Measurements from ENCODE around the gene PATE3.

DNA sequence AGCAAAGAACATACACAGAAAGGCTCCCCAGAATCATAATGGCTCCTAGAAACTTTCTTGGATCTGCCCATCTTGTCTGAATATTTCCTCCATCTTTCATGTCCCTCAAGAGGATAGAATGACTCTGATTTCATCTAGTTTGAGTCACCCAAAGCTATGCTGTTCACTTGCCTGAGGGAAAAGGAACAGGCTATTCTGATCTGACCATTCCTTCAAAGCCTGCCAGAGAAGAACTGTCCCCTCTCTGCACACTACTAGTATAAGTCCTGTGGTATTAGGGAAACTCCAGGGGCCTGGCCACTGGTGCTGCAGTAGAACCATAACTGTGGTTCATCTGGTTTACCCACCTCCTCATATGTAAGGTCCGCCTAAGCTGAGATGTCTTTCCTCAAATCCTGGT lies 44.2 kb upstream of the PATE3 start:
- TF ChIP-seq POLR2A (IDR thresholded peaks at IDR 0.05) = no peak
- TF ChIP-seq, protein P1, sequence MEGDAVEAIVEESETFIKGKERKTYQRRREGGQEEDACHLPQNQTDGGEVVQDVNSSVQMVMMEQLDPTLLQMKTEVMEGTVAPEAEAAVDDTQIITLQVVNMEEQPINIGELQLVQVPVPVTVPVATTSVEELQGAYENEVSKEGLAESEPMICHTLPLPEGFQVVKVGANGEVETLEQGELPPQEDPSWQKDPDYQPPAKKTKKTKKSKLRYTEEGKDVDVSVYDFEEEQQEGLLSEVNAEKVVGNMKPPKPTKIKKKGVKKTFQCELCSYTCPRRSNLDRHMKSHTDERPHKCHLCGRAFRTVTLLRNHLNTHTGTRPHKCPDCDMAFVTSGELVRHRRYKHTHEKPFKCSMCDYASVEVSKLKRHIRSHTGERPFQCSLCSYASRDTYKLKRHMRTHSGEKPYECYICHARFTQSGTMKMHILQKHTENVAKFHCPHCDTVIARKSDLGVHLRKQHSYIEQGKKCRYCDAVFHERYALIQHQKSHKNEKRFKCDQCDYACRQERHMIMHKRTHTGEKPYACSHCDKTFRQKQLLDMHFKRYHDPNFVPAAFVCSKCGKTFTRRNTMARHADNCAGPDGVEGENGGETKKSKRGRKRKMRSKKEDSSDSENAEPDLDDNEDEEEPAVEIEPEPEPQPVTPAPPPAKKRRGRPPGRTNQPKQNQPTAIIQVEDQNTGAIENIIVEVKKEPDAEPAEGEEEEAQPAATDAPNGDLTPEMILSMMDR (IDR thresholded peaks at IDR 0.05) = no peak
- TF ChIP-seq POLR2AphosphoS5 (IDR thresholded peaks at IDR 0.05) = no peak
- no peak for TF ChIP-seq EP300 (IDR thresholded peaks at IDR 0.05)

Measured in stomach (tissue), 4 donors.